ENCODE results near the gene CAMK2D.

CAMK2D gene

GRCh38 chr4:113603911-113604310 is 157.6 kb downstream of the CAMK2D start:
- H3K9ac ChIP-seq (ENCODE audit: low read depth, low read length): no peak overlapping the region
- H3K4me3 ChIP-seq (ENCODE audit: low read length): no peak overlapping the region
- H3K9me3 ChIP-seq (ENCODE audit: insufficient read depth, low read depth, low read length): no peaks in the 10 kb centered on the region
- no peak overlapping the region for H3K27ac ChIP-seq (ENCODE audit: low read depth, low read length)
- H3K27me3 ChIP-seq (ENCODE audit: insufficient read depth, low read length): no peaks in the 10 kb centered on the region
- no peaks in the 10 kb centered on the region for H3K36me3 ChIP-seq (ENCODE audit: insufficient read depth, low read length)
- WGBS: no CpG with 5 or more reads among the region's 1 CpG
- no peaks in the 10 kb centered on the region; the same call in 1 of the 2 replicates for H3K4me1 ChIP-seq (ENCODE audit: insufficient read depth, low read length)

GRCh38 chr4:113602646-113603228 is 158.8 kb downstream of the CAMK2D start:
- H3K27ac ChIP-seq (ENCODE audit: low read depth, low read length): no peak overlapping the region
- no peak overlapping the region for H3K9ac ChIP-seq (ENCODE audit: low read depth, low read length)
- no peaks in the 10 kb centered on the region for H3K36me3 ChIP-seq (ENCODE audit: insufficient read depth, low read length)
- H3K4me3 ChIP-seq (ENCODE audit: low read length): no peak overlapping the region
- H3K4me1 ChIP-seq (ENCODE audit: insufficient read depth, low read length): no peaks in the 10 kb centered on the region; the same call in 1 of the 2 replicates
- H3K9me3 ChIP-seq (ENCODE audit: insufficient read depth, low read depth, low read length): no peaks in the 10 kb centered on the region
- H3K27me3 ChIP-seq (ENCODE audit: insufficient read depth, low read length): no peaks in the 10 kb centered on the region
- WGBS: 91% methylated on average over 7 of the region's 8 CpGs

- Histone ChIP-seq H3K9ac (ENCODE audit: low read depth, low read length) (no peak overlapping the region), H3K4me1 (ENCODE audit: insufficient read depth, low read length) (no peaks in the 10 kb centered on the region), H3K9me3 (ENCODE audit: insufficient read depth, low read depth, low read length) (no peaks in the 10 kb centered on the region), H3K4me3 (ENCODE audit: low read length) (no peak overlapping the region), H3K36me3 (ENCODE audit: insufficient read depth, low read length) (no peaks in the 10 kb centered on the region), H3K27ac (ENCODE audit: low read depth, low read length) (no peak overlapping the region), H3K27me3 (ENCODE audit: insufficient read depth, low read length) (no peaks in the 10 kb centered on the region)
- whole genome bisulfite sequencing: 93% methylated on average over 4 of the region's 4 CpGs
These were observed 159.9 kb downstream of the CAMK2D start for GRCh38 chr4:113601636-113602035.

GRCh38 chr4:113596396-113596795 is 165.1 kb downstream of the CAMK2D start:
- Histone ChIP-seq H3K4me3 (ENCODE audit: low read length) (no peak overlapping the region), H3K4me1 (ENCODE audit: insufficient read depth, low read length) (no peaks in the 10 kb centered on the region), H3K27ac (ENCODE audit: low read depth, low read length) (no peak overlapping the region), H3K9ac (ENCODE audit: low read depth, low read length) (no peak overlapping the region), H3K36me3 (ENCODE audit: insufficient read depth, low read length) (no peaks in the 10 kb centered on the region), H3K9me3 (ENCODE audit: insufficient read depth, low read depth, low read length) (no peaks in the 10 kb centered on the region), H3K27me3 (ENCODE audit: insufficient read depth, low read length) (no peaks in the 10 kb centered on the region)
- over 99% methylated on average over 5 of the region's 6 CpGs for WGBS

GRCh38 chr4:113594231-113594556 is 167.3 kb downstream of the CAMK2D start:
- H3K4me3 ChIP-seq (ENCODE audit: low read length): no peak overlapping the region
- no peaks in the 10 kb centered on the region for H3K9me3 ChIP-seq (ENCODE audit: insufficient read depth, low read depth, low read length)
- WGBS: 74% methylated on average over 2 of the region's 2 CpGs
- no peak overlapping the region for H3K9ac ChIP-seq (ENCODE audit: low read depth, low read length)
- no peaks in the 10 kb centered on the region for H3K4me1 ChIP-seq (ENCODE audit: insufficient read depth, low read length)
- H3K36me3 ChIP-seq (ENCODE audit: insufficient read depth, low read length): no peaks in the 10 kb centered on the region
- H3K27ac ChIP-seq (ENCODE audit: low read depth, low read length): no peak overlapping the region
- H3K27me3 ChIP-seq (ENCODE audit: insufficient read depth, low read length): no peaks in the 10 kb centered on the region

GRCh38 chr4:113593400-113594230 is 167.9 kb downstream of the CAMK2D start:
- Histone ChIP-seq H3K36me3 (ENCODE audit: insufficient read depth, low read length) (no peaks in the 10 kb centered on the region), H3K4me3 (ENCODE audit: low read length) (no peak overlapping the region)
- WGBS: 68% methylated on average over 1 of the region's 1 CpG

GRCh38 chr4:113591982-113592381 is 169.6 kb downstream of the CAMK2D start:
- Histone ChIP-seq H3K36me3 (ENCODE audit: insufficient read depth, low read length) (no peaks in the 10 kb centered on the region), H3K4me1 (ENCODE audit: insufficient read depth, low read length) (peaks cover 8% of the 10 kb centered on the region; the same call in 1 of the 2 replicates), H3K27ac (ENCODE audit: low read depth, low read length) (no peak overlapping the region), H3K27me3 (ENCODE audit: insufficient read depth, low read length) (no peaks in the 10 kb centered on the region), H3K9ac (ENCODE audit: low read depth, low read length) (no peak overlapping the region), H3K9me3 (ENCODE audit: insufficient read depth, low read depth, low read length) (no peaks in the 10 kb centered on the region), H3K4me3 (ENCODE audit: low read length) (no peak overlapping the region)
- WGBS: 94% methylated on average over 1 of the region's 1 CpG

More at GRCh38 chr4:113593400-113594230, 167.9 kb downstream of the CAMK2D start:
- no peaks in the 10 kb centered on the region for H3K9me3 ChIP-seq (ENCODE audit: insufficient read depth, low read depth, low read length)
- no peak overlapping the region for H3K27ac ChIP-seq (ENCODE audit: low read depth, low read length)
- H3K4me1 ChIP-seq (ENCODE audit: insufficient read depth, low read length): no peaks in the 10 kb centered on the region
- no peak overlapping the region for H3K9ac ChIP-seq (ENCODE audit: low read depth, low read length)
- H3K27me3 ChIP-seq (ENCODE audit: insufficient read depth, low read length): no peaks in the 10 kb centered on the region

- WGBS: 94% methylated on average over 4 of the region's 4 CpGs
- Histone ChIP-seq H3K27ac (ENCODE audit: low read depth, low read length) (no peak overlapping the region), H3K9me3 (ENCODE audit: insufficient read depth, low read depth, low read length) (no peaks in the 10 kb centered on the region), H3K4me1 (ENCODE audit: insufficient read depth, low read length) (peaks cover 27% of the 10 kb centered on the region), H3K36me3 (ENCODE audit: insufficient read depth, low read length) (no peaks in the 10 kb centered on the region), H3K4me3 (ENCODE audit: low read length) (no peak overlapping the region), H3K27me3 (ENCODE audit: insufficient read depth, low read length) (no peaks in the 10 kb centered on the region), H3K9ac (ENCODE audit: low read depth, low read length) (no peak overlapping the region)
These were observed 172.5 kb downstream of the CAMK2D start for GRCh38 chr4:113588895-113589668.

GRCh38 chr4:113587640-113588275 is 173.8 kb downstream of the CAMK2D start:
- H3K36me3 ChIP-seq (ENCODE audit: insufficient read depth, low read length): no peaks in the 10 kb centered on the region

GRCh38 chr4:113587156-113587555 is 174.4 kb downstream of the CAMK2D start:
- H3K9me3 ChIP-seq (ENCODE audit: insufficient read depth, low read depth, low read length): no peaks in the 10 kb centered on the region
- 92% methylated on average over 1 of the region's 2 CpGs for WGBS
- H3K9ac ChIP-seq (ENCODE audit: low read depth, low read length): no peak overlapping the region
- H3K27ac ChIP-seq (ENCODE audit: low read depth, low read length): no peak overlapping the region
- peaks cover 42% of the 10 kb centered on the region for H3K4me1 ChIP-seq (ENCODE audit: insufficient read depth, low read length)
- no peaks in the 10 kb centered on the region for H3K36me3 ChIP-seq (ENCODE audit: insufficient read depth, low read length)
- H3K27me3 ChIP-seq (ENCODE audit: insufficient read depth, low read length): no peaks in the 10 kb centered on the region
- H3K4me3 ChIP-seq (ENCODE audit: low read length): no peak overlapping the region

More at GRCh38 chr4:113587640-113588275, 173.8 kb downstream of the CAMK2D start:
- Histone ChIP-seq H3K4me3 (ENCODE audit: low read length) (no peak overlapping the region), H3K9ac (ENCODE audit: low read depth, low read length) (no peak overlapping the region), H3K9me3 (ENCODE audit: insufficient read depth, low read depth, low read length) (no peaks in the 10 kb centered on the region), H3K27ac (ENCODE audit: low read depth, low read length) (no peak overlapping the region), H3K27me3 (ENCODE audit: insufficient read depth, low read length) (no peaks in the 10 kb centered on the region), H3K4me1 (ENCODE audit: insufficient read depth, low read length) (peaks cover 40% of the 10 kb centered on the region)
- 50% methylated on average over 2 of the region's 4 CpGs for WGBS

- Histone ChIP-seq H3K4me1 (ENCODE audit: insufficient read depth, low read length) (peaks cover 42% of the 10 kb centered on the region), H3K9ac (ENCODE audit: low read depth, low read length) (no peak overlapping the region), H3K9me3 (ENCODE audit: insufficient read depth, low read depth, low read length) (no peaks in the 10 kb centered on the region), H3K36me3 (ENCODE audit: insufficient read depth, low read length) (no peaks in the 10 kb centered on the region), H3K27me3 (ENCODE audit: insufficient read depth, low read length) (no peaks in the 10 kb centered on the region), H3K4me3 (ENCODE audit: low read length) (no peak overlapping the region), H3K27ac (ENCODE audit: low read depth, low read length) (no peak overlapping the region)
These were observed 175.5 kb downstream of the CAMK2D start for GRCh38 chr4:113586072-113586471.
